Ascending aorta (tissue), 2 donors: ENCODE results near the gene DTNA. TPM values are rescaled to one million over a fixed set of nuclear protein-coding genes. Genes with fewer than 3 reads are reported as not detected.

Experiments used
- DNase-seq, 2 donors: peaks; one replicate each; pipeline ENCODE4 v3.0.0-alpha.2; 2019; ENCODE audit warnings: low spot score in 2 of 2
- H3K27ac ChIP-seq, 2 donors: fragments of 200-600 bp; sonication (generic); one replicate each; pipeline ENCODE4 v1.5.1; 2016 to 2017; ENCODE audit warnings: mild to moderate bottlenecking in 1 of 2
- H3K27me3 ChIP-seq: fragments of 200-600 bp; sonication (generic); one replicate; pipeline ENCODE4 v1.5.1; 2017
- H3K36me3 ChIP-seq, 2 donors: fragments of 200-600 bp; sonication (generic); one replicate each; pipeline ENCODE4 v1.5.1; 2016
- H3K4me1 ChIP-seq, 2 donors: fragments of 200-600 bp; sonication (generic); one replicate each; pipeline ENCODE4 v1.5.1; 2016 to 2017; ENCODE audit warnings: mild to moderate bottlenecking in 1 of 2
- H3K4me3 ChIP-seq, 2 donors: fragments of 200-600 bp; sonication (generic); one replicate each; pipeline ENCODE4 v1.5.1; 2016 to 2017; ENCODE audit warnings: mild to moderate bottlenecking in 1 of 2
- H3K9me3 ChIP-seq, 2 donors: fragments of 200-600 bp; sonication (generic); one replicate each; pipeline ENCODE4 v1.5.1; 2016
- CTCF ChIP-seq, 3 experiments: fragments of 200-600 bp in 2 of 3; fragments of 450-650 bp in 1 of 3; sonication (generic) in 2 of 3; IDR thresholded peaks; one replicate each; pipeline ENCODE4 v1.5.1; 2016 to 2019; ENCODE audit warnings: antibody characterized with exemption in 3 of 3, mild to moderate bottlenecking in 1 of 3, moderate library complexity in 1 of 3
- intact Hi-C: fragments of 100-400 bp; cut with DNase I; formaldehyde crosslinking; loops from one replicate; pipeline ENCODE4 v1.15.1; 2023
- total RNA-seq: library from RNA; depleted of rRNA; stranded (reverse); fragments of >200 nt; gene quantifications from one replicate; pipeline ENCODE4 v1.1.0, GENCODE V29; 2016

The DTNA gene
- total RNA-seq, 1 donor from 2014 or later: 7.3 TPM

- no peaks in the 10 kb centered on the region for H3K27me3 ChIP-seq
- peaks cover 4 to 9% of the 10 kb centered on the region in 2 donors for H3K36me3 ChIP-seq
- no peaks in the 10 kb centered on the region for H3K4me1 ChIP-seq
- TF ChIP-seq CTCF (IDR thresholded peaks at IDR 0.05): no peak
- intact Hi-C loops: loop anchor here (2.0 to 10.0 kb wide), 5 partner anchors 129 to 667 kb away; partner anchors contain the start of gene NOL4
- no peak overlapping the region for H3K4me3 ChIP-seq
- H3K9me3 ChIP-seq: no peaks in the 10 kb centered on the region
- no peak for DNase-seq
- no peak overlapping the region for H3K27ac ChIP-seq
Observed at GRCh38 chr18:34789768-34790344, 79.8 kb downstream of the DTNA start.

GRCh38 chr18:34794348-34794747 is 84.2 kb downstream of the DTNA start:
- intact Hi-C loops: no loop called here
- H3K9me3 ChIP-seq: no peaks in the 10 kb centered on the region
- no peaks in the 10 kb centered on the region for H3K27me3 ChIP-seq
- no peak for TF ChIP-seq CTCF (IDR thresholded peaks at IDR 0.05)
- no peak overlapping the region for H3K27ac ChIP-seq
- DNase-seq: no peak
- no peak overlapping the region for H3K4me3 ChIP-seq
- peaks cover 9 to 11% of the 10 kb centered on the region in 2 donors for H3K36me3 ChIP-seq
- no peaks in the 10 kb centered on the region for H3K4me1 ChIP-seq

GRCh38 chr18:34795070-34795732 is 85.1 kb downstream of the DTNA start:
- no peak for DNase-seq
- intact Hi-C loops: no loop called here
- Histone ChIP-seq H3K36me3 (peaks cover 9 to 11% of the 10 kb centered on the region in 2 donors), H3K9me3 (no peaks in the 10 kb centered on the region), H3K4me3 (no peak overlapping the region), H3K27ac (no peak overlapping the region), H3K4me1 (no peaks in the 10 kb centered on the region), H3K27me3 (no peaks in the 10 kb centered on the region)
- no peak for TF ChIP-seq CTCF (IDR thresholded peaks at IDR 0.05)

- Histone ChIP-seq H3K36me3 (peaks cover 9 to 11% of the 10 kb centered on the region in 2 donors), H3K27me3 (no peaks in the 10 kb centered on the region), H3K4me3 (no peak overlapping the region), H3K4me1 (no peaks in the 10 kb centered on the region), H3K27ac (no peak overlapping the region), H3K9me3 (no peaks in the 10 kb centered on the region)
- no peak for TF ChIP-seq CTCF (IDR thresholded peaks at IDR 0.05)
- intact Hi-C loops: no loop called here
- DNase-seq: no peak
Observed at GRCh38 chr18:34796035-34796657, 86.0 kb downstream of the DTNA start.

GRCh38 chr18:34799291-34799690 is 89.2 kb downstream of the DTNA start:
- no peaks in the 10 kb centered on the region for H3K9me3 ChIP-seq
- H3K27me3 ChIP-seq: no peaks in the 10 kb centered on the region
- no peak overlapping the region for H3K27ac ChIP-seq
- no peak overlapping the region for H3K4me3 ChIP-seq
- TF ChIP-seq CTCF (IDR thresholded peaks at IDR 0.05): no peak
- H3K4me1 ChIP-seq: no peaks in the 10 kb centered on the region
- DNase-seq: no peak
- peaks cover 1 to 7% of the 10 kb centered on the region in 2 donors for H3K36me3 ChIP-seq
- intact Hi-C loops: no loop called here
